NCI-H524 treated with DMSO at 0.1 percent for 48 hours (cell line): ENCODE measurements around the gene RBBP8NL.

Experiments used
- DNase-seq: peaks from one replicate; lab custom pipeline; 2025; lab: John Stamatoyannopoulos, UW

Gene RBBP8NL

DNA sequence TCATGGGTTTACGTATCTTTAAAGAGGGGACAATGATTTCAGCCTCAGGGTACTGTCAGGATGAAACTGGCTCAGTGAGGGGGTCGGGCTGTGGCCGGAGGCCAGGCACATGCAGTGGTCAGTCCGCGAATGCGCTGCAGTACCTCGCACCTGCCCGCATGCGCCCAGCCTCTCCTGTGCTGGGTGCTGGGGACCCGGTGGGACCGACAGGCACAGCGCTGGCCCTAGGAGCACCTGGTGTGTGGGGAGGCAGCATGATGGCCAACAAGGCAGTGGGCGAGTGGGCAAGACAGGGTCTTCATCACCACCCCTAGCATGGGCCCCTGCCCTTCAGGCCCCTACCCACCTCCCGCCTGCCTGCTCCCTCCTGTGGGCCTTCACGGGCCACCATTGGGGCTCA, 19.3 kb downstream of the RBBP8NL start:
- DNase-seq = no peak

DNA sequence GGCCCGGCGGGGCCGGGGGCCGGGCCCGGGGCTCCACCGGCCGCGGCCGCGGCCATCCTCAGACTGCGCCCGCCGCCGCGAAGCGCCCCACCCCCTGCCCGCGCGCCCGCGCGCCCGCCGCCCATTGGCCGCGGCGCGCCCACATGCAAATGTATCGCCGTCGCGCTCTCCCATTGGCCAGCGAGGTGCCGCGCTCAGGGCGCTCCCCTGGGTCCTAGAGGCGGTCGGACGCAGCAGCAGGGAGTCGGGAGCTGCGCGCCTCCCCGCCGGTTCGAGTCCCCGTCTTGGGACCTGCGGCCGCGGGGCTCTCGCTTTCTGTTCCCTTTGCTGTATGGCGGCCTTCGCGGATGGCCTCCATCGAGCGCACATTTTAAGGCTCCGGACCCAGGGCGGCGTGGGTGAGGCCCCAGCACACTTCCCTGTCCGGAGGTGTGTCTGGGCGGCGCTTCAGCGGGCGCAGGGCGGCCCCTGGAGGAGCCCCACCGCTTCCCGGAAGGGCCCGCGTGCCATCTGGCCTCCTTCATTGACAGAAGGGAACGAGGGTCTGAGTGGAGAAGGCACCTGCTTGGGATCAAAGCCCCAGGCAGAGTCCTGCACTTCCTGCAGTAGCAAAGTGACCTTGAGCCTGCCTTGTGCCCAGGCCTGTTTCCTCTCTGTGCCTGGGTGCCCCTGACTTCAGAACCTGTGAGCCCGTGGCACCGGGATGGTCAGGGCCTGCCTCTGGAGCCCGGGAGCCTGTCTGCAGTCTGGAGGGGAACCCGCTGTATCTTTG, 19.9 kb downstream of the RBBP8NL start, which contains the start of gene CABLES2:
TSS of gene CABLES2 (minus strand) at position 65 of the 772 bp plus-strand sequence. CDS start at position 56, 9 bp downstream.
- peak; percentile 55 for DNase-seq

DNA sequence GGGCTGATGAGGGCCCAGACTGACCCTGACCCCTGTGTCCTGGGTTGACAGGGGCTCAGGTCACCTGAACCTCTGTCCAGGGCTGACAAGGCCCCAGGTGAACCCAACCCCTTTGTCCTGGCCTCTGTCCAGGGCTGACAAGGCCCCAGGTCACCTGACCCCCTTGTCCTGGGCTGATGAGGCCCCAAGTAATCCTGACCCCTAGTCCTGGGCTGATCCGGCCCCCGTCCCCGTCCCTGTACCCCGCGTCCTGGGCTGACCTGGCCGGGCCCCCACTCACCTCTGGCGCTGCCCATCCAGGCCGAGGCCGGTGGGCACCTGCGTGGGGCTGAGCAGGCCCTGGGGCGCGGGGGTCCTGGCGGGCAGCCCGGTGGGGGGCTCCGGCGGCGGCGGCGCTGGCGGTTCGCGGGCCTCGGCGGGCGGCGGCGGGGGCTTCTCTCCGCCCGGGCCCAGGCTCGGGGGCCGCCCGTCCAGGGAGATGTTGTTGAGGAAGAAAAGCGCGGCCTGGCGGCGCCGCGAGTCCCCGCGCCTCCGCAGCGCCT, 20.6 kb downstream of the RBBP8NL start:
- DNase-seq = no peak

DNA sequence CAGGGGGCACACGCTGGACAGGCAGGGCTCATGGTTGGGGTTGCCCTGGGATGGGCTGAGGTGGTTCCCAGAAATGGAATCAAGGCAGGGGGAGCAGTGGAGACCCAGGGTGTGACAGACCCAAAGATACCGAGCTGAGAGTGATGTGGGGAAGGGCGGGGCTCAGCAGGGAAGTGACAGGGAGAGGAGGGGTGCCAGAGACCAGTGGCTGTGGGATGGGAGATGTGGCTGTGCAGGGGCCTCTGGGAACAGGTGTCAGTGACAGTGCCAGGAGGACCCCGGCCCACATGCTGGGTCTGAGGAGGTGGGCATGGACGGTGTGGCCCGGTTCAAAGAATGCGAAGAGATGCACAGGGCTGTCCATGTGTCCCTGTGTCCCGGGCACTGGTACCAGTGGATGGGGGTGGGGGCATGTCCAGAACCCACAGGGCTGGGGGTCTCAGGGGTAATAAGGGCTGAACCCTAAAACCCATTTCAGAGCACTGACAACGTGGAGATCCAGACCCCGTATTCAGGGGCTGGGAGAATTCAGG, 21.3 kb downstream of the RBBP8NL start:
- no peak for DNase-seq

DNA sequence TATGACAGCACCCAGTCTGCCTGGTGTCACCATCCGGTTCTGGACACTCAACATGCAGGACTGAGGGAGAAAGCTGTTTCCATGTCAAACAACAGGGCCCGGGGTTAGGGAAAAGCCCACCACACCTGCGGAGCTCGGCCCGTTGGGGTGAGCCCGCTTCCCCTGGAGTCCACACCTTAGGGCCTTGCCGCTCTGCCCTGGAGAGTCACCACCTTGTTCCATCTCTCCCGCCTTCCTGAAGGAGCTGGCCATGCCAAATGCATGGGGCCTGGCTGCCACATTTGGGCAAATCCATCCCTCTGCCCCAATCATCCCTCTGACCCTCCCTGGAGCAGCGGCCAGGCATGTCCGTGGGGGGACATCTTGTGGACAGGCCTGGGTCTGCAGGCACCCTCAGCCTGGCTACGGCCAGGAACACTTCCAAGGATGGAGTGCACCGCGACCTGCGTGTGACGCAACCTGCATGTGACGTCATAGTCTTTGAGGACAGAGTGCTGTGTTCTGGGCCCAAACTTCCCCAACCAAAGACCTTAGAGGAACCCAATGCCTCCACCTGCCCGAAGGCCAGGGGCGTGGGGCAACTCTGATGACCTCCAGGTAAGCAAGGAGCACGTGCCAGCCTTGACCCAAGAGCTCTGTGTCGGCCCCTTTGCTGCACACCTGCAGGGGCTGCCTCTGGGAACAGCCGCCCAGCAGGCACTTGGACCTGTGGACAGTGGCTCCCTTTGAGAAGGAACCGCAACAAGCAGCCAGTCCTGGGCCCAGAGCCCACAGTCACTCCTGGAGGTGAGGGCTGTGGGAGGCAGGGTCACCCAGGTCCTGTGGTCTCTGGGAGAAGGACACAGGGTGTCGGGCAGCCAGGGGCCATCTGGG, 22.0 kb downstream of the RBBP8NL start:
- no peak for DNase-seq

DNA sequence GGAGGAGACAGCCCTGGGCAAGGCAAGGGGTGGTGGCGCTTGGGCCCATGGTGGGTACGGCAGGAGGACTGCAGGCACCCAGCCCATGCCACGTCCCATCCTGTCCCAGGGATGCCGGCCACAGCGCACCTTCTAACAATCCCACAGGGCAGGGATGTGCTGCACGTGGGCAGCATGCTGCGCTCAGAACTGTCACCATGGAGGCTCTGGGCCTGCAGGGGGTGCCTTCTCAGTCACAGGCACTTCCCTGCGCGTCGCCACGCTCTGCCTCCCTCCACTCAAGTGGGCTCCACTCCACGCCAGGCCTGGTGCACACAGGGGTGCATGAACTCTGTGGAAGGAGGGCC, 22.6 kb downstream of the RBBP8NL start:
- DNase-seq = no peak

DNA sequence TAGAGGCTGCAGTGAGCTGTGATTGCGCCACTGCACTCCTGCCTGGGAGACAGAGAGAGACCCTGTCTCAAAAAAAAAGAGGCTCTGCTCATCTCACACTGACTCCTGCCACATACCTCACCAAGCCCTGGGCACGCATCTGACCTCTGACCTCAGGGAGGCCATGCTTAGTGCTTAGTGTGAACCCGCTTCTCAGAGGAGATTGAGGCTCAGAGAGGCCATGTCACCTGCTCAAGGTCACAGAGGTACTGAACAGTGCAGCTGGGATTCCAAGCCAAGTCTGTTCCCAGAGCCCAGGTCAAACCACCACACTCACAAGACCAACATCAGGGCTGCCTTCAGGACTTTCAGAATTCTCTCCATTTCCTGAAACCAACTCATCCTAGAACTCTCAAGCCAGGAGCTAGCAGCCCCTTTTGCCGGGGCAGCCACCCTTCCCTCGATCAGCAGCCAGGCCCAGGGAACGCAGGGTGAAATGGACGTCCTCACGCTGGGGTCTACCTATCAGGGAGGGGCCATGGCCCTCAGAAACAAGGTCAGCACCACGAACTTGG, 23.1 kb downstream of the RBBP8NL start:
- DNase-seq = no peak

DNA sequence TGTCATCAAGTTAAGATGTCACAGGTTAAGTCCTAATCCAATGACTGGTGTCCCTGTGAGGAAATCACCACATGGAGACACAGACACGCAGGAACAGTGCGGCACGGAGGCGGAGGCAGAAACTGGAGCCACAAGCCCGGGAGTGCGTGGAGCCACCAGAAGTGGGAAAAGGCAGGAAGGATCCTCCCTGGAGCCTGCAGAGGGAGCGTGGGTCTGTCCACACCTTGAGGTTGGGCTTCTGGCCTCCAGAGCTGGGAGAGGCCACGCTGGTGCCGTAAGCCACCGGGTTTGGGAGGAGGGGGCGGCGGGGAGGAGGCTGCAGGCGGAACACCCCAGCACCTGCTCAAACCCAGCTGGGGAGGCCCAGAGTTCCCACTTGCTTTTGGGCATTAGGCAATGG, 24.0 kb downstream of the RBBP8NL start:
- DNase-seq = no peak

DNA sequence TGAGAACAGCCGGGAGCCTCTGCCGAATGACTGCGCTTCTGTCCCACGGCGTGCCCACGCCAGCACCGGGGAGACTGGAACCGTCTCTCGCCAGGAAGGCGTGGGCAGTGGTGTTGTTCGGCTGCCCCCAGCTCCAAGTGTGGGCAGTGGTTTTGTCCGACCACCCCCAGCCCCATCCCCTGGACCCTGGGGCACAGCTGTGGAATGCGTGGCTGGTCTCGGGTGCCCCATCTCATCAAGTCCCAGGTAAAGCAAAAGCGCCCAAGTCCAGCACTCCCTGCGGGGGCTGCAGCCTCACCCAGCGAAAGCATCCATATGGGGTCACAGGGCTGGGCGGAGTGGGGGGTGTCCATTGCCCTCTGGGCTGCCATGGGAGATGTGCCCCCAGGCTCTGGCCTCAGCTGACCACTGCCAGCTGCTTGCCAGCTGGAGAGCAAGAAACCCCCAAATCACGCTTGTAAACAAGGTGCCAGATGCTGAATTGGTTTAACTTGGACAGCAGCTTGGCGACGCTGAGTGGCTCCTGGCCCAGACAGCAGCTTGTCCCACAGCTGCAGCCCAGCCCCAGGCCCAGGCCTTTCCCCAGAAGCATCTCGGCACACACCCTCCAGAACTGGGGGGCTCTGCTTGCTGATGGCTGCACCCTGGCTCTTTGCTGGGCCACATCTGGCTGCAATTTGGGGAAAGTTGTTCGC, 24.7 kb downstream of the RBBP8NL start:
- peak; percentile 18 for DNase-seq

DNA sequence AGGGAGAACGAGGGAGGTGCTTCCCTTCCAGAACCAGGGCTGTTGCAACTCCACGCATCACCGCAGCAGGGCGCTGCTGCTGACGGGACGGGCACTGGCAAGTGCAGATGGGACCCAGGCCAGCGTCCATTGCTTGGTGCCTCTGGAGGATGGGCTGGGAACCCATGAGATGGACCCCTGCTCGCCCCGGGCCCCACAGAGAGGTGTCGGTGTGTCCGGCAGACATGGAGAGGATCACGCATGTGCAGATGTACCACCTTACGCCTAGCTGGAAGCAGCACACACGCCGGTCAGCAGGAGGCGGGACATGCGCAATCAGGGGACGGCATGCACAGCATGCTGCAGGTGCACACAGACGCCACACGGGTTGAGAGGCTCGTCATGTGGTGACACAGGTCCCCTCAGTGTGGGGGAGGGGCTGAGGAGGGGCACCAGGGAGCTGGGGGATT, 26.0 kb downstream of the RBBP8NL start:
- no peak for DNase-seq

DNA sequence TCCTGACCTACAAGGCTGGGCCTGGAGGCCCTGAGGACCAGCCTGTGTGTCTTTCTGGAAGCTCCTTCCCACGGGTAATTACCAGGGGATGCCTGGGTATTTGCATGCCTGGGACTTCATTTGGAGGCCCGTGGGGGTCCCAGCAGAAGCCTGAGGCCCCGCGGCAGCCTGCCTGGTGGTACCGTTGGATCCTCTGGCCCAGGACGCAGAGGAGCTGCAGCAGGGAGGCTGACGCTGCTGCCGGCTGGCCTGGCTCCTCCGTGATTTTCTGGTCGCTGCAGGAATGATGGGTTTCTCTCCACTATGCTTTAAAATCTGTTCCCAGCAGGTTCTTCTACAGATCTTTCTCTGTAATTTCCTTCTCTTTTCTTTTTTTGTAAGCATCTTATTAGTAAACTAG, 26.8 kb downstream of the RBBP8NL start:
- DNase-seq = no peak

DNA sequence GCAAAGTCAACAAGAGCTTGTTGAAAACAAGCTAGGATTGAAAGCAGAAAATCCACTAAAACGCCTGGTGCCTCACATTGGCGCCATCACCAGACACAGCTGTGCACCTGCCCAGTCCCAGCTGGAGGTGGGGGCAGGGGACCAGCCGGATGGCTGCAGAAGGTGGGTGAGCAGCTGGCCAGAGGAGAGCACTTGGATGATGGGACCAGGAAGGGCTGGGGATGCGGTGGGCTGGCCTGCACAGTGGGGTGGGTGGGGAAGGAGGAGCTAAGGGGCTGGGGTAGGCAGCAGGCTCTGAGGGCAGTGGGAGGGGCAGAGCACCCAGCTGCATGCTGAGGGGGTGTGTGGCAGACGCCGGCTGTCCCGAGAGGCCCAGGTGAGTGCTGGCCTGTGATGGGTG, 27.3 kb downstream of the RBBP8NL start:
- peak; percentile 44 for DNase-seq

DNA sequence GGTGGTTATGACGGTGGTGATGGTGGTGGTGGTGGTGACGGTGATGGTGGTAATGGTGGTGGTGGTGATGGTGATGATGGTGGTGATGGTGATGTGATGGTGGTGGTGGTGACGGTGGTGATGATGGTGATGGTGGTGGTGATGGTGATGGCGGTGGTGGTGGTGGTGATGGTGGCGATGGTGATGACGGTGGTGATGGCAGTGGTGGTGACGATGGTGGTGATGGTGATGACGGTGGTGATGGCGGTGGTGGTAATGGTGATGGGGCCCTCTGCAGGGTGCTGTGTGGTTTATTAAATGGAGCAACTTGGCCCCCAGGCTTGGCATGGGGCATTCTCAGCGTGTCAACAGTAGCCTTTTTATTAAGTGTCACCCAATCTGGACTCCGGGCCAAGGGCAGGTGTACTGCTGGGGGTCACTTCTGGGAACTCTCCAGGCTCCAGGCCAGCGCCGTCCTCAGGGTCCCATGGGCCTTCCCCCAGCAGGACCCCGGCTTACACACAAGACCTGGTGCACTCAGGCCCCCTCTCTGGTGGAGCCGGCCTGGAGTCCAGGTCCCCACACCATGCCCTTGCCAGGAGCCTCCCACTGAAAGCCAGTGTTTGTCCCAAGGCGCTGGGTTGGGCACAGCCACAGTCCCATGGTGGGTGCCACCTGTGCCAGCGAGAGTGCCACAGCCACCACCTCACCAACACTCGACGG, 29.1 kb downstream of the RBBP8NL start:
- no peak for DNase-seq

DNA sequence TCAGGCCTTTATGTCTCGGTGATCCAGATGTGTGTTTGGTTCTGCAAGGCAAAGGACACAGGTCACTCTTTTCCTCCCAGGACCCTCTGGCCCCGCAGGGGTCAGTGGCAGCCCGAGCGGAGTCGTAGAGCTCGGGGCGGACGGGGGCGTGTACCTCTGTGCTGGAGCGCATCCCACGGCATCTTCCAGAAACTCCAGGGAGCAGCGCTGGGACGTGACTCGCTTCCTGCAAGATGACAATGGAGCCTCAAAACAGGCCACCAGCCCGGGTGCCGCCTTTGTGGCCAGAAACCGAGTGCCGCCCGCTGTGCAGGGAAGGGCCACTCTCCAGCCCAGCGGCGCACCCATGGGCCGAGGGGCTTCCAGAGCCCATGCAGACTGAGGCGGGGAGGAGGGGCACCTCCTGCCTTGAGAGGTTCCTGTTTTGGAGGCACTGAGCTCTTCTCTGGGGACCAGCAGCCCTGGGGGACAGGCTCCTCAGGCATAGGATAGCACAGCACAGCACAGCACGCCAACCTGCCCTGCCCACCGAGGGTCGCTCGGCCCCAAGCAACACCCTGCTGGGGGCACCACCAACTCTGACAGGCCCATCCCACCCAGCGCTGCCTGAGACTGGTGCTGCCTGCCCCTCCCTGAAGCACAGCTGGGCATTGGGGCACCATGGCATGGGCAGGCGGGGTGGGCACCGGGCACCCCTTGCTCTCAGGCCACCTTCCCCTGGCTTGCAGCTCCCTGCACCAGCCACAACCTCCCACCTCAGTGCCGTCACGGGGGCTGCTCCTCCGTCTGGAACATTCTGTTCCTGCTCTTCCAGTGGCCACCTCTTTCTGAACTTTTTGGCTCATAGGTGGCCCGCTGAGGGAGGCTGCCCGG, 30.7 kb downstream of the RBBP8NL start:
- DNase-seq = no peak

DNA sequence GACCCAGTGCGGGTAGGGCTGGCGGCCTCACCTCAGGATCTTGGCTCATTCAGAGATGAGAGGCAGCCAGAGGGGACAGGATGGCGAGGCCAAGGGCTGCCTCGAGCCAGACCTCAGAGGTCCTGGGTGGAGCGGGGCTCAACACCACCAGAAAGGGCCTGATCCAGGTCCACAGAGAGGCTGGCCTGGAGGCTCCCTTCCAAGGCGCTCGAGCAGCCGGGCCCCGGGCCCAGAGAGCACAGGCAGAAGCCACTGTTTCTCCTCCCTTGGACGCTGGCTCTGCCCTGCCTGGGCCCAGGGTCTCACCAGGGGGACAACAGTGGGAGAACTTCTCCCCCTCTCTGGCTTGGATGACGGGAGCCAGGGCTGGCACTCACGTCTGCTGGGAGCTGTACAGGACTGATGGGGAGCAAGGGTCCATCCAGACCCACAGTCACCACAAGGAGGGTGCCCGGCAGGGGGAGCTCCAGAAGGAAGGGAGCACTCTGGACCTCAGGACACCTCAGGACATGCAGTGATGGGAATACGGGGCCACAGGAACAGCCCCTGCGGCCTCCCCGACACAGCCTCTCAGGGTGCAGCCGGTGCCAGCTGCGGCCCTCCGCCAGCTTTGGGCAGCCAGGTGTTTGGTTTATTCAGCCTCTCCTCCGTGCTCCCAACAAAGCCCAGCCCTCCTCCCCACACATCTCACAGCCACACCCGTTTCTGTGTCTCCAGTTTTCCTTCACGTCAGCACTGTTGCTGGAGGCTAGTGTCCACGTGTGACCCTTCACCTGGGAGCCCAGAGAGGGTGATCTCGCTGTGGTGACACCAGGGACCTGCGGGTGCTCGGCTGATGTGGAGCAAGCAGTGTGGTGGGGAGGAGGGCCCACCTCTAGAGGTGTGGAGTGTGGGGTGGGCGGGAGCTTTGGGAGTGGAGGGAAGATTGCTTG, 31.8 kb downstream of the RBBP8NL start:
- no peak for DNase-seq

DNA sequence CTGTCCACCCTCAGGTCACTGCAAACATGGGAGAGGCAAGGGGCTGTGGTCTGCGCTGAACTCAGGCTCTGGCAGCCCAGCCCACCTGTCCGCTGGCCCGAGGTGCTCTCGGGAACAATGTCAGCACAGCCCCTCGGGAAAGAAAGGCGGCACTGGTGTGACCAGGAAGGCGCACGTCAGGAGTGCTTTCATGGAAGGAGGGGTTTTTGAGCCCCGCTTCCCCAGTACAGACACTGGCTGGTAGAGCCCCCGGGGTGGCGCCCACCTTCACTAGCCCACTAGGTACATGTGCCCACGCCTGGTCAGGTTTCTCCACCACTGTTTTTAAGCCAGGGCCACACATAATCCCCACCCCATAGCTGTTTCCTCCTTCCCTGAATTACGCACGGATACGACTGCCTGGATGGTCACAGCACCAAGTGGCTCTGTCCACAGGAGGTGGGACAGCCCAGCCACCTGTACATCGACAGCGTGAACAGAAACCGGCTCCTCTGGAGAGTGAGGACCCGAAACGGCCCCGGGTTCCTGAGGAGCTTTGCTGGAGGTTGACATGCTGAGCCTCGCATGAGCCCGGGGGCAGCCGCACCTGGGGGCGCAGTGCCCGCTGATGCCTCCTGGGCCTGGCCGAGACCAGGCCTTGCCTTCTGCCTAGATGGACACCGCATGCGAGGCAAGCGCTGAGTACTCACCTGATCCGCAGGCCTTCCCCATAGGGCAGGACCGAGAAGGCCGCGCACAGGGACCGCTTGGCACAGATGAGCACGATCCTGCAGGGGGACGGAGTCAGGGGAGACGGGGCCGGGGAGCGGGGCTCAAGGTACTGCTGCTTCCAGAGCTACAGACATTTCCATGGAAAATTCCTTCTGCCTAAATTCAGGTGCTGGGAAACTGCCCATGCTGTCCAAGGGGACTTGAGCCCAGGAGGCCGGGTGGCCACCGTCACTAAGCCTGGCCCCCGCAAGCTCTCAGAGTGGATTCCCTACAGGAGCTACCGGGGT, 32.8 kb downstream of the RBBP8NL start:
- no peak for DNase-seq

DNA sequence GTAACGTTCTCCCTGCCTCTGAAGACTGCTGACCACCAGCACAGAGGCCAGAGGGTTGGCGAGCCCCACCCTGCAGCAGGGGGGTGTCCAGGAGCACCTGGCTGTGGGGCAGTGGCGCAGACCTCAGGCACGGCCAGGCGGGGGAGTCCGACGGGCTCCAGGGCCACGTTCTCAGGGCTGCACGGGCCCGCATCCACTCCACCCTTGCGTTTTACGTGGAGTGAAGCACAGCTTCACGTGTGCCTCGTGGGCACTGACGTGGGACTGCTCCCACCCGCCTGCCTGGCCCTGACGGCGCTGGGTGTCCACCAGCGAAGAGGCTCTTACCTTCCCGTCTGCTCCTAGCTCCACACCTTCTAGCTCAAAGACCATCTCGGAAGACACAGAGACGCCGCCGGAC, 33.5 kb downstream of the RBBP8NL start:
- no peak for DNase-seq

DNA sequence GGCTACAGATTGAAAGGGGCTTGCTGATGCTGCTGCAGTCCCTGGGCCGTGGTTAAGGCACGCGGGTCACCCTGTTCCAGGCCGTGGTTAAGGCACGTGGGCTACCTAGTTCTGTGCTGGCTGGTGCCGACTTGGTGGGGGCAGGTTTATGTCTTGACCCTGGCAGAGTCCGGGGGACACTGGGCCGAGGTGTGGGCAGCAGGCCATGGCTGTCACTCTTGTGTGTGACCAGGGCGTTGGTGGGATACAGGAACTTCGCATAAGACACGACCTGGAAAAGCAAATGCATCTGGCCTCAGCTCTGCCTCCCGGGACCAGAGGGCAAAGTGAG, 34.0 kb downstream of the RBBP8NL start:
- no peak for DNase-seq
